B cell (primary cell): ENCODE data around the gene UBR4. TPM values are rescaled to one million over a fixed set of nuclear protein-coding genes. Genes with fewer than 3 reads are reported as not detected.

Experiments used
- ATAC-seq: fragments of 200-7000 bp; cut with Tn5 transposase; one replicate; pipeline ENCODE4 v1.10.0; 2021; ENCODE audit warnings: low read depth, mild to moderate bottlenecking, moderate number of reproducible peaks, moderate library complexity
- CTCF ChIA-PET: fragments of 350-600 bp; sonication (Branson Sonifier 250); formaldehyde crosslinking; loops from one replicate; lab custom pipeline; 2021; ENCODE audit warnings: antibody characterized with exemption, inconsistent platforms; lab: Charles Lee
- POLR2A ChIA-PET: fragments of 350-600 bp; sonication (Branson Sonifier 250); formaldehyde crosslinking; loops from one replicate; lab custom pipeline; 2021; ENCODE audit warnings: antibody characterized with exemption; lab: Charles Lee
- DNase-seq: peaks from one replicate; pipeline ENCODE4 v3.0.0; 2013
- H2AFZ ChIP-seq: 2 replicates; pipeline ENCODE4 v1.6.1; 2012; ENCODE audit warnings: mild to moderate bottlenecking, low read depth, low read length; ENCODE audit not compliant: insufficient read depth, poor library complexity, severe bottlenecking
- H3K27ac ChIP-seq, 2 donors: 1 replicate in 1 of 2; 2 replicates in 1 of 2; pipeline ENCODE4 v1.5.1; 2012 to 2013; ENCODE audit warnings: low read length in 2 of 2, mild to moderate bottlenecking in 2 of 2, moderate library complexity in 1 of 2
- H3K27me3 ChIP-seq, 4 experiments: fragments of 200-600 bp in 1 of 4; sonication (generic) in 1 of 4; replicated peaks in 1 of 4; 1 replicate in 2 of 4; 2 replicates in 2 of 4; pipeline versions ENCODE4 v1.6.1 to v1.7.0; 2013 to 2016; ENCODE audit warnings: low read length in 3 of 4, mild to moderate bottlenecking in 2 of 4, mixed read lengths in 1 of 4, moderate library complexity in 1 of 4; ENCODE audit not compliant: insufficient read depth in 4 of 4, control insufficient read depth in 3 of 4; ENCODE audit errors: control extremely low read depth in 1 of 4
- H3K36me3 ChIP-seq, 2 experiments: replicated peaks in 1 of 2; 1 replicate in 1 of 2; 2 replicates in 1 of 2; pipeline versions ENCODE4 v1.6.1 to v1.7.1; 2013; ENCODE audit warnings: low read length in 1 of 2; ENCODE audit not compliant: insufficient read depth in 2 of 2, control insufficient read depth in 1 of 2; ENCODE audit errors: control extremely low read depth in 1 of 2, extremely low read depth in 1 of 2
- H3K4me1 ChIP-seq, 2 donors: fragments of 200-600 bp in 1 of 2; sonication (generic) in 1 of 2; 1 replicate in 1 of 2; 2 replicates in 1 of 2; pipeline versions ENCODE4 v1.5.1 to v1.6.1; 2013 to 2017; ENCODE audit warnings: low read length in 2 of 2; ENCODE audit not compliant: control insufficient read depth in 2 of 2, insufficient read depth in 2 of 2
- H3K4me2 ChIP-seq: replicated peaks from 2 replicates; pipeline ENCODE3; 2012; ENCODE audit warnings: mild to moderate bottlenecking, low read depth, low read length; ENCODE audit not compliant: poor library complexity, severe bottlenecking
- H3K4me3 ChIP-seq, 5 experiments: fragments of 200-600 bp in 1 of 5; sonication (generic) in 1 of 5; 1 replicate in 3 of 5; 2 replicates in 2 of 5; pipeline versions ENCODE4 v1.5.1 to v1.7.0; 2011 to 2016; ENCODE audit warnings: low read length in 4 of 5, mild to moderate bottlenecking in 4 of 5, low read depth in 2 of 5, control low read depth in 1 of 5, moderate library complexity in 1 of 5; ENCODE audit not compliant: insufficient read depth in 1 of 5; ENCODE audit errors: control extremely low read depth in 1 of 5, extremely low read depth in 1 of 5
- H3K79me2 ChIP-seq: fragments of 200-600 bp; sonication (generic); one replicate; pipeline ENCODE4 v1.6.0; 2016; ENCODE audit warnings: low read length; ENCODE audit not compliant: control insufficient read depth, insufficient read depth
- H3K9ac ChIP-seq: fragments of 200-600 bp; sonication (generic); 2 replicates; pipeline ENCODE4 v1.6.1; 2017; ENCODE audit warnings: mild to moderate bottlenecking, low read length, moderate library complexity
- H3K9me3 ChIP-seq, 3 donors: one replicate each; pipeline versions ENCODE4 v1.6.1 to v1.7.1; 2013; ENCODE audit warnings: low read length in 2 of 3; ENCODE audit not compliant: control insufficient read depth in 2 of 3, insufficient read depth in 1 of 3; ENCODE audit errors: control extremely low read depth in 1 of 3
- H4K20me1 ChIP-seq: 2 replicates; pipeline ENCODE4 v1.6.0; 2012; ENCODE audit warnings: mild to moderate bottlenecking, low read length; ENCODE audit not compliant: insufficient read depth, control insufficient read depth, poor library complexity, severe bottlenecking
- H3K27ac Mint-ChIP-seq: one replicate; pipeline ENCODE4 v1.8.0; 2021; ENCODE audit warnings: mixed read lengths
- H3K27me3 Mint-ChIP-seq: one replicate; pipeline ENCODE4 v1.8.0; 2021; ENCODE audit warnings: mixed read lengths
- H3K4me1 Mint-ChIP-seq: one replicate; pipeline ENCODE4 v1.8.0; 2021; ENCODE audit warnings: mixed read lengths
- H3K4me3 Mint-ChIP-seq: one replicate; pipeline ENCODE4 v1.8.0; 2021; ENCODE audit warnings: mixed read lengths
- H3K9me3 Mint-ChIP-seq: one replicate; pipeline ENCODE4 v1.8.0; 2022; ENCODE audit warnings: mixed read lengths; ENCODE audit not compliant: insufficient read depth
- EZH2 ChIP-seq: IDR thresholded peaks from 2 replicates; pipeline ENCODE4 v1.6.1; 2012; ENCODE audit warnings: borderline replicate concordance, low read depth, mild to moderate bottlenecking, moderate library complexity, low read length; ENCODE audit not compliant: insufficient read depth, poor library complexity, severe bottlenecking
- WGBS: methylation state at CpG from one replicate; pipeline ENCODE4 v1.1.5; 2013; ENCODE audit warnings: missing lambda C conversion rate; ENCODE audit not compliant: insufficient coverage; 5-methylcytosine and 5-hydroxymethylcytosine counted together
- intact Hi-C: fragments of 100-400 bp; cut with micrococcal nuclease; formaldehyde crosslinking; loops from one replicate; pipeline ENCODE4 v1.10.0; 2022
- polyA plus RNA-seq: library from polyadenylated mRNA; depleted of rRNA; stranded (reverse); fragments of >200 nt; gene quantifications from 2 replicates; pipeline ENCODE4 v1.2.3, GENCODE V29; 2012
- total RNA-seq, 2 donors: library from RNA; stranded (reverse); fragments of 120-200 nt in 1 of 2; gene quantifications; 1 replicate in 1 of 2; 2 replicates in 1 of 2; pipeline versions ENCODE4 v1.2.3 to v1.2.4, GENCODE V29; 2013 to 2022
- TF ChIP-seq, protein P1 (sequence below): fragments of 200-600 bp; IDR thresholded peaks from one replicate; pipeline ENCODE4 v1.8.0; 2022; ENCODE audit warnings: antibody characterized with exemption, mild to moderate bottlenecking

Gene UBR4
- total and polyA plus RNA-seq, 2 donors (not counting 1 experiment from before 2014, with no cell fraction given) = 90.0 to 190 TPM

DNA sequence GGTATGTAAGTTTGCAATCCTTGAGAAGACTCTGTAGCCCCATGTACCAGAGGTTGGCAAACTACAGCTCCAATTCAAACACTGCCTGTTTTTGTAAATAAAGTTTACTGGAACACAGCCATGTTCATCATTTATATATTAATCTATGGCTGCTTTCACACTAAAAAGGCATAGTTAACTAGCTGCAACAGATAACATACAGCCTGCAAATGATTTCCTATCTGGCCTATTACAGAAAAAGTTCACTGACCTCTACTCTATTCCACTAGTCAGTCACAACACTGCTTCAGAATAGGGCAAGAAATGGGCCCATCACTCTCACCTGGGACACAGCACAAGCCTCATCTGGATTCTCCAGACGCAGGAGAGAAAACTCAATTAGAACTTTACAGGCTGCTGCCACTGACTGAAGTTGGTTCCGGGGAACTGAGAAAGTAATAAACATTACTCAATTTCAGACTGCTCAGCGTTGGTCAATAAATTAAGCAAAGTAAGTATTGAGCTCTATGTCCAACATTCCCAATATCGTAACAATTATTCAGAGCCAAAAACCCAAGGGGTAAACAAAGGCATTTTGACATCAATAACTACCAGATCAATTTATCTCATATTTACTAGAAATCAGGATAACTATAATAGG, 10.6 kb downstream of the UBR4 start:
- H3K27me3 ChIP-seq = no peaks in the 10 kb centered on the region
- ATAC-seq (no peak), DNase-seq (no peak)
- Mint-ChIP-seq H3K4me3 (no peak overlapping the region), H3K4me1 (peaks cover 13% of the 10 kb centered on the region), H3K27me3 (no peaks in the 10 kb centered on the region), H3K9me3 (no peaks in the 10 kb centered on the region), H3K27ac (no peak overlapping the region)
- 80% methylated on average over 1 of the region's 4 CpGs for WGBS
- CTCF ChIA-PET = interaction anchor here (0.6 to 1.6 kb wide), 5 partner anchors 9 to 1865 kb away, joined by 3 to 4 read pairs (median 3); no protein-coding TSS in a partner anchor
- H3K4me1 ChIP-seq = no peaks in the 10 kb centered on the region
- no peak overlapping the region for H3K4me3 ChIP-seq
- TF ChIP-seq, protein P1, sequence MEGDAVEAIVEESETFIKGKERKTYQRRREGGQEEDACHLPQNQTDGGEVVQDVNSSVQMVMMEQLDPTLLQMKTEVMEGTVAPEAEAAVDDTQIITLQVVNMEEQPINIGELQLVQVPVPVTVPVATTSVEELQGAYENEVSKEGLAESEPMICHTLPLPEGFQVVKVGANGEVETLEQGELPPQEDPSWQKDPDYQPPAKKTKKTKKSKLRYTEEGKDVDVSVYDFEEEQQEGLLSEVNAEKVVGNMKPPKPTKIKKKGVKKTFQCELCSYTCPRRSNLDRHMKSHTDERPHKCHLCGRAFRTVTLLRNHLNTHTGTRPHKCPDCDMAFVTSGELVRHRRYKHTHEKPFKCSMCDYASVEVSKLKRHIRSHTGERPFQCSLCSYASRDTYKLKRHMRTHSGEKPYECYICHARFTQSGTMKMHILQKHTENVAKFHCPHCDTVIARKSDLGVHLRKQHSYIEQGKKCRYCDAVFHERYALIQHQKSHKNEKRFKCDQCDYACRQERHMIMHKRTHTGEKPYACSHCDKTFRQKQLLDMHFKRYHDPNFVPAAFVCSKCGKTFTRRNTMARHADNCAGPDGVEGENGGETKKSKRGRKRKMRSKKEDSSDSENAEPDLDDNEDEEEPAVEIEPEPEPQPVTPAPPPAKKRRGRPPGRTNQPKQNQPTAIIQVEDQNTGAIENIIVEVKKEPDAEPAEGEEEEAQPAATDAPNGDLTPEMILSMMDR = no peak
- no peak for TF ChIP-seq EZH2
- POLR2A ChIA-PET = no interaction called here
- H3K9me3 ChIP-seq = no peaks in the 10 kb centered on the region
- H2AFZ ChIP-seq = no peak overlapping the region
- peaks cover 60% of the 10 kb centered on the region for H3K79me2 ChIP-seq
- H3K9ac ChIP-seq = no peak overlapping the region
- H3K4me2 ChIP-seq = no peak overlapping the region
- H4K20me1 ChIP-seq = peaks cover 49% of the 10 kb centered on the region
- no peak overlapping the region for H3K27ac ChIP-seq
- peaks cover 22 to 60% of the 10 kb centered on the region in 2 experiments for H3K36me3 ChIP-seq
- intact Hi-C loops = no loop called here

DNA sequence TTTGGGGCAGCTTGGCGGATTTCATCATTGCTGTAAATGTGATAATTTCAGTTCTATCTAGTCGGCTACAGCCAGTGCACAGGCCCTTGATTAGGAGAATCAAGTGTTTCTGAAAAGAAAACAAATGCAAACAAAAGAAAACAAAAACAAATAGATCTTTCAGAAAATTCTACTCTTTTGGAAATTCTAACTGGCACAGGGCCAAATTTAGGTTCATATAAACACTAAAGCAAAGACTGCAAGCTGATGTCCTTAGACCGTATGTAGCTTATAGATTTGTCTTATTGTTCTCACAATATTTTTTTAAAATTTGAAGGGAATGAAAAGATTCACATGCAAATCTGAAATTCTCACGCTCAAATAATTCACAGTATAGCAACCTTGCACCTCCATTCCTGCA, 11.2 kb downstream of the UBR4 start:
- H3K36me3 ChIP-seq = peaks cover 23 to 66% of the 10 kb centered on the region in 2 experiments
- no peak for TF ChIP-seq EZH2
- TF ChIP-seq, protein P1 = no peak
- no peaks in the 10 kb centered on the region for H3K27me3 ChIP-seq
- Mint-ChIP-seq H3K4me3 (no peak overlapping the region), H3K4me1 (peaks cover 11% of the 10 kb centered on the region), H3K27me3 (no peaks in the 10 kb centered on the region), H3K9me3 (no peaks in the 10 kb centered on the region), H3K27ac (no peak overlapping the region)
- H2AFZ ChIP-seq = no peak overlapping the region
- H3K9me3 ChIP-seq = no peaks in the 10 kb centered on the region
- ChIA-PET POLR2A (no interaction called here), CTCF (interaction anchor here (0.9 to 1.6 kb wide), 3 partner anchors 8 to 42 kb away, joined by 3 to 4 read pairs (median 4); no protein-coding TSS in a partner anchor)
- H3K79me2 ChIP-seq = peaks cover 55% of the 10 kb centered on the region
- H3K27ac ChIP-seq = no peak overlapping the region
- WGBS = 80% methylated on average over 1 of the region's 4 CpGs
- H3K4me3 ChIP-seq = no peak overlapping the region
- H4K20me1 ChIP-seq = peaks cover 45% of the 10 kb centered on the region
- DNase-seq (no peak), ATAC-seq (no peak)
- H3K4me2 ChIP-seq = no peak overlapping the region
- H3K9ac ChIP-seq = no peak overlapping the region
- H3K4me1 ChIP-seq = no peaks in the 10 kb centered on the region
- intact Hi-C loops = no loop called here
